UCSD-AML1 (cell line): ENCODE data around the gene RBP3.

ENCODE experiments used
- DNase-seq: peaks from one replicate; lab custom pipeline; 2025; ENCODE audit not compliant: unreplicated experiment; lab: John Stamatoyannopoulos, UW

RBP3 gene

GRCh38 chr10:47336387-47337134, 11.6 kb upstream of the RBP3 start:
- no peak for DNase-seq

GRCh38 chr10:47337310-47337709, 10.9 kb upstream of the RBP3 start:
- DNase-seq: no peak

- no peak for DNase-seq
These were observed 8.9 kb upstream of the RBP3 start for GRCh38 chr10:47339186-47339735.

GRCh38 chr10:47339759-47340607, 8.2 kb upstream of the RBP3 start:
- DNase-seq: no peak

- peak; percentile 48 for DNase-seq
These were observed 7.5 kb upstream of the RBP3 start for GRCh38 chr10:47340608-47341170.

- DNase-seq: no peak
These were observed 2.9 kb upstream of the RBP3 start for GRCh38 chr10:47344996-47345870.

- DNase-seq: no peak
These were observed 1.4 kb upstream of the RBP3 start for GRCh38 chr10:47346581-47347302.

- DNase-seq: no peak
These were observed 874 bp upstream of the RBP3 start for GRCh38 chr10:47347303-47347675.

GRCh38 chr10:47348661-47349470, 703 bp downstream of the RBP3 start:
- no peak for DNase-seq

GRCh38 chr10:47349516-47349915, 1.4 kb downstream of the RBP3 start:
- DNase-seq: no peak

GRCh38 chr10:47349941-47350371, 1.8 kb downstream of the RBP3 start:
- DNase-seq: no peak

GRCh38 chr10:47350671-47351640, 2.8 kb downstream of the RBP3 start:
- no peak for DNase-seq

GRCh38 chr10:47351899-47352815, 4.0 kb downstream of the RBP3 start:
- DNase-seq: no peak

GRCh38 chr10:47353351-47353750, 5.2 kb downstream of the RBP3 start:
- DNase-seq: no peak

- DNase-seq: no peak
These were observed 6.0 kb downstream of the RBP3 start for GRCh38 chr10:47354165-47354564.

GRCh38 chr10:47354900-47355299, 6.7 kb downstream of the RBP3 start:
- DNase-seq: no peak

GRCh38 chr10:47356708-47357107, 8.5 kb downstream of the RBP3 start:
- DNase-seq: no peak
